Cerebellar cortex (tissue), 1 donor: ENCODE data around the gene IGFBP7.

Experiments
- DNase-seq: peaks from one replicate; pipeline ENCODE4 v3.0.0-alpha.2; 2015; ENCODE audit warnings: low spot score

IGFBP7 gene

DNA sequence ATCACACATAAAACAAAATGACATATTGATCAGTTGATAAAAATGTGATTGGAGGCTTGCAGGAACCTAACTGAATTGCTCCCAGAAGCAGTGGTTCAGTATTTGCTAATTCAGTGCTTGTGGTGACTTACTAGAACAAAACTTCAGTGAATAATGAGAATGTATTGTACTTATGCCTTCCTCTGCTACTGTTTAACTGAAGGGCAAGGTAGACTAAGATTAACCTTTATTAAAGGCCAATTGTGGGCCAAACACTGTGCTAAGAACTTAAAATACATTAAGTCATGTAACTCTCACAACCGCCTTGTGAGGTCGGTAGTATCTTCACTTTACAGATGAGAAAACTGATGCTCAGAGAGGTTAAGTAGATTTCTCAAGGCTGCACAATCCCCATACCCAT is 14.9 kb downstream of the IGFBP7 start:
- no peak for DNase-seq

GRCh38 chr4:57094832-57095223 is 15.4 kb downstream of the IGFBP7 start:
- no peak for DNase-seq

- no peak for DNase-seq
Measured at GRCh38 chr4:57093845-57094831, 16.0 kb downstream of the IGFBP7 start.

DNA sequence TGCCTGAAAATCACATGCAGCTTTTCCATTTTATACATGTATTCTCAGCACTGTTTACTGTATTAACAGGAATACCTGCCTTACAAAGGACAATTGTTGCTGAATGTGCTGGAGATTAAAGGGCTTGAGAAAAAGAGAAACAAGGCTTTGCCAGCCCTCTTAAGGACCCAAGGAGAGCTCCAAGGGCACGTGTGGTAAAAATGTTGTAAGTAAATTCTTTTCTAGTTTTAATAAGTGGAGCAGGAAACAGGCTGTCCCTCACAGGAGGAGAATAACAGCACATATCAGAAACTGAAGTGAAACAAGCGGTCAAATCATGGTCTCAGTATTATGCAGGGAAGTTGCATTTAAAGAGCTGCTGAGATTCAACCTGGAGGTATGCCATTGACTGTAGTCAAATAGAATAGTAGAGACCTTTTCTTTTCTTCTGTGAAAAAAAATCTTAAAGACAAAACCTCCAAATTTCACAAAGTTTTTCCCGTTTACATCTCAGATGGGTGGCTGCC is 18.5 kb downstream of the IGFBP7 start:
- no peak for DNase-seq

DNA sequence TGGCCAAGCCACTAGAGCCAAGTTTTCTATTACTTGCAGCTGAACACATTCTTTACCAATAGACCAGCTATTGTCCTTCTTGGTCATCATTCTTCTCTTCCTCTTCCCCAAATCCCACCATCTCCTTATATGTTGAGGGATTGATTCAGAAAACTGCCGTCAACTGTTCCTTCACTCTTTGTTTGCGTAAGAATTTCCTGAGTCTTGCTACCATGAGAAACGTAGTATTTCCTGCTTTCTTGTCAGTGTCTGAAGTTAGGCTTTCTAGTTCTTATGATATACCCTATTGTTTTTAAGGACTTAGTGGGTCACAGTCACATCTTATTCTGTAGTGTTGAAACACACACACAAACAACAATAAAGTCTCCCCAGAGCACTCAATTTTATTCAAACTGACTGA is 20.1 kb downstream of the IGFBP7 start:
- DNase-seq = no peak

- DNase-seq = no peak
Measured at GRCh38 chr4:57089549-57089948, 20.6 kb downstream of the IGFBP7 start.

DNA sequence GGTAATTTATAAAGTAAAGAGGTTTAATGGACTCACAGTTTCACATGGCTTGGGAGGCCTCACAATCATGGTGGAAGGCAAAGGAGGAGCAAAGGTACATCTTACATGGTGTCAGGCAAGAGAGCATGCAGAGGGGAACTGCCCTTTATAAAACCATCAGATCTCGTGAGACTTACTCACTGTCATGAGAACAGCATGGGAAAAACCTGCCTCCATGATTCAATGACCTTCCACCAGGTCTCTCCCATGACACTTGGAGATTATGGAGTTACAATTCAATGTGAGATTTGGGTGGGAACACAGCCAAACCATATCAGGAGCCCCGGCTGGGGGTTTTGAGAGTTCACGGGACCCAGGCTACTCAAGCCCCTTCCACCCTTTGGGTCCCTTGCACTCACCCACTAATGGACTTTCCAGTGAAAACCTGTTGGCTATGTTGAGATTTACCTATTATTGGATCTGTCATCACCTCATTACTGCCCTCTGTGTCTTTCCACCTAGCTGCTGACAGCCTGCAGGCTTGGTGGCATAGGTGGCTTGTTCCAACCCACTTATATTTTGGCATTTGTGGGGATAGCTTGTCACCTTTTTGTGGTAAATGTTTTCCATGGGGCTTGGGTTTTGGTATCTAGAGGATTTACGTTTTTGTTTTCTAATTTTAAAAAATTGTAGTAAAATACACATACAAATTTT is 24.0 kb downstream of the IGFBP7 start:
- no peak for DNase-seq

- DNase-seq = no peak
Measured at GRCh38 chr4:57085278-57085677, 24.9 kb downstream of the IGFBP7 start.

DNA sequence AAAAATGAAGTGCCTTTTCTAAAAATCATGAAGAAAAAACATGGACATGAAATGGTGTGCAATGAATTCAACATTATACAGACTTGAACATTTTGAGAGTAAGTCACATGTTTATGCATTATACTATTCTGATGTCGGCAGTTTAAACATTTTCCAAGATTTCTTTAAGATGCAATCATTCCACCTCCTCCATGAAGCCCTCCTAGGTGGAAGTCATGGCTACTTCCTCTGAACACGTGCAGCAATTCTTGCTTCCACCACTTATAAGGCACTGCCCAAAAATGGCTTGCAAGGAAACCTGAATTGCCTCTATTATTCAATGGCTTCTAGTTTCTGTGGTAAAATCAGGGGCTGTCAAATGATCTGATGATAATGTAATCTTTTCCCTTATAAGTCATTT is 25.8 kb downstream of the IGFBP7 start:
- DNase-seq = no peak

DNA sequence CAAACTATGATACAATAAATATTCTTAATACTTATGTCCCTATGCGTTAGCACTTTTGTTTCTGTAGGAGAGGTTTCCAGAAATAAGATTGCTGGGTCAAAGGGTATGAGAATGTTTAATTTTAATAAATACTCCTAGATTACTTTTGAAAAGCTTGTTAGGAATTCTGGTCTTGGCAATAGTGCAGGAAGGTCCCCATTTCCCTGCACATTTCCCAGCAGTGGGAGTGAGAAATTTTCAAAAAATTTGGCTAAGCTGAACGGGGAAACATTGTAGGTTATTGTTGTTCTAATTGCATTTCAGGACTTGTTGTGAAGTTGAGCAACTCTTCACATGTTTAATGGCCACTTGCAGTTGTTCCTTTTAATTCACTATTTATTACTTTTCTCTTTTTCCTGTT is 27.1 kb downstream of the IGFBP7 start:
- no peak for DNase-seq

DNA sequence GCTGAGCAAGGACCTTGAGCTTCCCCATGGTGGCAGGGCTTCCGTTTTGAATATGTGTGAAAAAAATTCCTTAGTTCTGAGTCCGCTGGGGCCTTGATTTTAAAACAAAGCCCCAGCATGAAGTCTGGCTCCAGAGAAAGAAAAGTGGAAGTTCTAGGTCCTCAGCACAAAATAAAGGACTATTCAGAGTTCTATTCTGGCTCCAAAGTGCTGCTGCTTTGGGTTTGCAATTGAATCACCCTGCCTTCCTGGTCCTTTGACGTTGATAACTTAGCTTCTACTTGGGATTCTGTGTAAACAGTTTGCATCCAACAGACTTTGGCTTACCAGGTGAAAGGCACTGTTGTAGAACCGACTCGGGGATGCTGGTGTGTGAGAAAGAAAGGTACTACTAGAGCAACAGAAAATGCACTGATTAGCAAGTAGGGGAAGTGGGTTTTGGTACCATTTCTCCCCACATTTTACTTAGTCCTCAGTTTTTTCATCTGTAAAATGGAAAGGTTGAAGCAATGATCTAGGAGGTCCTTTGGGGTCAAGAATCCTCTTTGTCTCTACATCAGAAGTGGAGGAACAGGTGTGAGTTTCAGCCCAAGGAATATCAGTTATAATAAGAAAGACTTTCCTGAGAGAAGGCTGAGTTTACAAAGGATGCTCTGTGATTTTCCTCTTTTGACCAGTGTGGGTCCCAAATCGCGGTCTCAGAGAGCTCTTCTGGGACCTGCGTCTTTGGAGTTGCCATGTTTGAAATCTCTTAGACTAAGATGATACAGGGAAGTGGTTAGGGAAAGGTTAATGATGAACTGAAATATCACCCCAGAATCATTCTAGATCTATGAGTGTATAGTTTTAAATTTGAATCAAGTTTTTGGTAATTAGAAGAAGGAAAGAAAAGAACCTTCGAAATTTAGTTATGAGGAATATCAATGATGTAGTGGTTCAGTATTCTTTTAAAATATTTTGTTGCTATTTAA is 28.2 kb downstream of the IGFBP7 start:
- DNase-seq = no peak

GRCh38 chr4:57080781-57081650 is 29.2 kb downstream of the IGFBP7 start:
- DNase-seq = peak; percentile 16

DNA sequence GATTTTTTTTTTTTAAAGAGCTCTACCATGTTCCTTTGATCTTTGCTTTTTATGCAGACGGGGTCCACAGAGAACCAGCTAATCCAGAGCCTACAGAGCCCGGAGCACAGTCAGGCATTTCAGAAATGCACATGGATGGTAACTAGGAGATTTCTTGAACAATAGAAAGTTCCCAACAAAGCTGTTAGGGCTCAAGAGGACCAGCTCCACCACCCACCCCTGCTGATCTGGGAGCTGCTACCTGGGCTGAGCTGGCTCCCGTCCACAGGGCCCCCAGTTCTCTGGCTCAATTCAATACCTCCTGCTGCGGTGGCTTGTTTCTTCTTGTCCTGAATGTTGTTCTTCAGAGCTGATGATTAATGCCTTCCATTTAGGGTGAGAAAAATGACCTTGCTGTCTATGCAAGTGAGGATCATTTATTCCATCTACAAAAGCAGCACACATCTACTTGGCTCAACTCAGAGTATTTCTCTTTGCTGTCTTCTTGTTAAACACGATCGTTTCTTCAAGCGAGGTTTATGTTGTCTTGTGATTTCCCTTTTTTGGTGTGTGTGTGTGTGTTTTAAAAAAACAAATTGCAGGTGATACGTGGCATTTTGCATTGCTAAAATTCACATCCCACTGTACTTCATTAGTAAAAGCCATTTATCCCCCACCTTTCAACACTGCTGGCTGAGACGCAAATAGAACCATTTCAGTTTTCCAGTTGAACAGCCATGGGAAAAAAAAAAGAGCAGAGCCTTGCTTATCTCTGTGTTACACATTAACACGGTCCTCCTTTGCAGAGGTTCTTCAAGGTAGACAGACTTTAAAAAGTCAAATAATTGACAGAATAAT is 31.3 kb downstream of the IGFBP7 start:
- DNase-seq = peak; percentile 14

- no peak for DNase-seq
Measured at GRCh38 chr4:57077550-57078343, 32.4 kb downstream of the IGFBP7 start.

- DNase-seq = no peak
Measured at GRCh38 chr4:57076646-57077045, 33.5 kb downstream of the IGFBP7 start.

DNA sequence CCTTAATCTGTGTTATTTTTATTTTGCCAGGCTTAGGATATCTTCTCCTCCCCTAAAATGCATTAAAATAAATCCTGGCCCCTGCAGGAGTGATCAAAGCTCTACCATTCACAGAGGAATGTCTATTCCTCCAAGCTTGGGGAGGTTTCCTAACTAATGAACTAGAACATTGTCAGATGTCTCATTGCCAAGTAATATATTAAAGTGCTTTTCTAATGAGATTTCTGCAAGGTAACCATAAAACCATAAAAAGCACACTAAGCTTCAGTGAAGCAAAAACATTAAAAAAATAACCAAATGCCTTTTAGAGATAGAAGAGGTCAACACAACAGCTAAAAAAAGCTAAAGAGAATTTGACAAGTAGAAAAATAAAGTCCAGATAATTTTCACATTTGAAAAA is 34.8 kb downstream of the IGFBP7 start:
- no peak for DNase-seq

DNA sequence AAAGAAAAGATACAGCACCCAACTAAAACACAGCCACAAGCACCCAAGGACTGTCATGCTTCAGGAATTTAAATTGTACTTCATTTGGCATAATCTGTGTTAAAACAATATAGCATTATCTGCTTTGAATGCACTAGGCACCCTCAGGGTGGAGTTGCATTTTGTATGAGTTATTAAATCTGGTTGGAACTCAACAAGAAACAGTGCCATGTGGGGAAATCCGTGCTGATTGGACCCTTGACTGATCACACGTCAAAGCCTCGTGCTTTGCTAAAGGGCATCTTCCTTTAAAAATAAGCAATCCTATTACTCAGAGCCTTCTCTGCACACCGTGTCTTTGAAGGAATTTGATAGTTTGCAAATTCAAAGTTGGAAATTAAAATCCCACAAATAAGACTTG is 35.4 kb downstream of the IGFBP7 start:
- DNase-seq = no peak

DNA sequence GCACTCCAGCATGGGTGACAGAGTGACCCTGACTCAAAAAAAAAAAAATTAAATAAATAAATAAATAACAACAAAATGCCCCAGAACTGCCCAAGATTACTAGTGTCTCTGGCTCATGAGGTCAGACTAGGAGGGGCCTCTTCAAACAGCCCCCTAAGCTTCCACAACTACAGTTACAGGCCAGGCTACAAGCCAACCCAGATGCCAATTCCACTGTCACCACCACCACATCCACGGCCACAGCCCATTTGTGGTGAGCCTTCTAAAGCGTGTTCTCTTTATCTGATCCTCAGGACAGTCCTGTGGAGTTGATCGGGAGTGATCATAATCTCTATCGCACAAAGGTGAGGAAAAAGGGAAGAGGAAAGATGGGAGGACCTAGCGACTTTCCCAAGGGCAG is 36.6 kb downstream of the IGFBP7 start:
- DNase-seq = no peak

DNA sequence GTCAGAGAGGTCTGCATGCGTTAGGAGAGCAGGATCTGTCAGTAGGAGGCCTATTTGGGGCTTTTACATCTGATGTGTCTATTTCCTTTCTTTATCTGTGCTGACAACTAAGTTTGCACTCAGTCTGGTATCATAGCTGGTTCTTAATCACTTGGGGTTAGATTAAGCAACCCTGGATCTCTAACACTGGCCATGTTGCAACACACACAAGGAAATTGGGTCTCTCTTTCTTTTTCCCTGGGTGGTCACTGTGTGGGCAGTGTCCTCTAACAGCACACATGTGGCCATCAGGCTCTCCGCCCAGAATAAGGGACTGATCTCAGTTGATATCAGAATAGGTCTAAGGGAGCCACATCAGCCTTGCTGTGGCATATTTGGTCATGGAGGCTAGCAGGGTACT is 38.9 kb downstream of the IGFBP7 start:
- DNase-seq = no peak
